OCI-LY3 (cell line): Measurements from ENCODE around the gene SHROOM3.

Experiments used
- CTCF ChIP-seq: fragments of 200-600, 300-600 bp; sonication (generic); IDR thresholded peaks from 2 replicates; pipeline ENCODE4 v1.5.1; 2014; ENCODE audit warnings: antibody characterized with exemption, low read length, low read depth
- EZH2phosphoT487 ChIP-seq: fragments of 200-600 bp; shearing (Covaris generic); IDR thresholded peaks from 2 replicates; pipeline ENCODE4 v1.6.1; 2018; ENCODE audit warnings: antibody characterized with exemption, mixed run types, low read depth

- TF ChIP-seq CTCF (no peak), EZH2phosphoT487 (no peak)
These were observed 46.7 kb upstream of the SHROOM3 start for GRCh38 chr4:76388160-76388908.
